WTC11 (cell line): ENCODE data around the gene GRAP2.

Experiments
- CBFB ChIP-seq: sonication (generic); formaldehyde crosslinking; IDR thresholded peaks from 2 replicates; pipeline ENCODE4 v1.8.1; 2022; ENCODE audit warnings: mild to moderate bottlenecking, low read depth, missing genetic modification reagents
- CREM ChIP-seq: sonication (generic); formaldehyde crosslinking; IDR thresholded peaks from 2 replicates; pipeline ENCODE4 v1.8.1; 2022; ENCODE audit warnings: mild to moderate bottlenecking, missing genetic modification reagents, moderate library complexity
- GABPB1 ChIP-seq: sonication (generic); formaldehyde crosslinking; IDR thresholded peaks from 2 replicates; pipeline ENCODE4 v1.8.1; 2023; ENCODE audit warnings: mild to moderate bottlenecking, missing genetic modification reagents
- NFE2L1 ChIP-seq: sonication (generic); formaldehyde crosslinking; IDR thresholded peaks from 2 replicates; pipeline ENCODE4 v1.8.1; 2023; ENCODE audit warnings: missing genetic modification reagents
- NFYB ChIP-seq: sonication (generic); formaldehyde crosslinking; conservative IDR thresholded peaks from 2 replicates; pipeline ENCODE4 v1.8.0; 2022; ENCODE audit warnings: low read depth, missing genetic modification reagents
- TP53 ChIP-seq: sonication (generic); formaldehyde crosslinking; IDR thresholded peaks from 2 replicates; pipeline ENCODE4 v1.8.1; 2023; ENCODE audit warnings: mild to moderate bottlenecking, missing genetic modification reagents
- ZNF219 ChIP-seq: sonication (generic); formaldehyde crosslinking; IDR thresholded peaks from 2 replicates; pipeline ENCODE4 v1.8.0; 2023; ENCODE audit warnings: missing genetic modification reagents, mild to moderate bottlenecking, borderline replicate concordance
- TF ChIP-seq, protein P1 (sequence below): sonication (generic); formaldehyde crosslinking; IDR thresholded peaks from 2 replicates; pipeline ENCODE4 v1.8.1; 2022; ENCODE audit warnings: low read depth, mild to moderate bottlenecking, moderate library complexity, missing genetic modification reagents, borderline replicate concordance
- TF ChIP-seq, protein P2 (sequence below): fragments of 200-600 bp; IDR thresholded peaks from 2 replicates; pipeline ENCODE4 v1.8.0; 2022; ENCODE audit warnings: antibody characterized with exemption
- TF ChIP-seq, protein P3 (sequence below): sonication (generic); formaldehyde crosslinking; conservative IDR thresholded peaks from 2 replicates; pipeline ENCODE4 v1.8.1; 2022; ENCODE audit warnings: mild to moderate bottlenecking, missing genetic modification reagents
- TF ChIP-seq, protein P4 (sequence below): sonication (generic); formaldehyde crosslinking; IDR thresholded peaks from 2 replicates; pipeline ENCODE4 v1.8.0; 2022; ENCODE audit warnings: missing genetic modification reagents
- TF ChIP-seq, protein P5 (sequence below): sonication (generic); formaldehyde crosslinking; IDR thresholded peaks from 2 replicates; pipeline ENCODE4 v1.8.1; 2023; ENCODE audit warnings: mild to moderate bottlenecking, missing genetic modification reagents, moderate library complexity

DNA sequence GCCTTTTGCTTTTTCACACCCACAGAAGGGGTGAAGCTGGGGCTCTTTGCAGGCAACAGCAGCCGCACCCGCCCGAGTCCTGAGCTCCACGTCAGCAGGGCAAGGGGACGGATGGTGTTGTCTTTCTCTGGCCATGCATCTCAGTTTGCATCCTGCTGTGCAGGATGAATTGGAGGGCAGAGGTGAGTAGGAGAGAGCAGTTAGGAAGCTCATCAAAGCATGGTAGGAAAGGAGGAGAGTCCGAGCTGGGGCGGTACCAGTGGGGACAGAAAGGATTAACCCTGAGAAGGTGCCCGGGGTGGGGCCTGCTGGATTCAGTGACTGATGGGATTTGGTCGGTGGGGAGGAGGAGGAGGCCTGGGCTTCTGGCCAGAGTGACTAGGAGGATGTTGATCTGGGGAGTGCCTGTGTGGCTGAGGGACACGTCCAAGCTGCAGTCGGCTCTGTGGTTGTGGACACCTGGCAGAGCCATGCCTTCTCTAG, 108.4 kb downstream of the GRAP2 start:
- TF ChIP-seq CREM (CRISPR knock-in tag) (no peak), NFE2L1 (CRISPR knock-in tag) (no peak), NFYB (no peak), TP53 (CRISPR knock-in tag) (no peak), ZNF219 (no peak), CBFB (no peak), GABPB1 (CRISPR knock-in tag) (no peak)
- TF ChIP-seq, protein P1, sequence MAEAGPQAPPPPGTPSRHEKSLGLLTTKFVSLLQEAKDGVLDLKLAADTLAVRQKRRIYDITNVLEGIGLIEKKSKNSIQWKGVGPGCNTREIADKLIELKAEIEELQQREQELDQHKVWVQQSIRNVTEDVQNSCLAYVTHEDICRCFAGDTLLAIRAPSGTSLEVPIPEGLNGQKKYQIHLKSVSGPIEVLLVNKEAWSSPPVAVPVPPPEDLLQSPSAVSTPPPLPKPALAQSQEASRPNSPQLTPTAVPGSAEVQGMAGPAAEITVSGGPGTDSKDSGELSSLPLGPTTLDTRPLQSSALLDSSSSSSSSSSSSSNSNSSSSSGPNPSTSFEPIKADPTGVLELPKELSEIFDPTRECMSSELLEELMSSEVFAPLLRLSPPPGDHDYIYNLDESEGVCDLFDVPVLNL (CRISPR knock-in tag), result no peak
- TF ChIP-seq, protein P2, sequence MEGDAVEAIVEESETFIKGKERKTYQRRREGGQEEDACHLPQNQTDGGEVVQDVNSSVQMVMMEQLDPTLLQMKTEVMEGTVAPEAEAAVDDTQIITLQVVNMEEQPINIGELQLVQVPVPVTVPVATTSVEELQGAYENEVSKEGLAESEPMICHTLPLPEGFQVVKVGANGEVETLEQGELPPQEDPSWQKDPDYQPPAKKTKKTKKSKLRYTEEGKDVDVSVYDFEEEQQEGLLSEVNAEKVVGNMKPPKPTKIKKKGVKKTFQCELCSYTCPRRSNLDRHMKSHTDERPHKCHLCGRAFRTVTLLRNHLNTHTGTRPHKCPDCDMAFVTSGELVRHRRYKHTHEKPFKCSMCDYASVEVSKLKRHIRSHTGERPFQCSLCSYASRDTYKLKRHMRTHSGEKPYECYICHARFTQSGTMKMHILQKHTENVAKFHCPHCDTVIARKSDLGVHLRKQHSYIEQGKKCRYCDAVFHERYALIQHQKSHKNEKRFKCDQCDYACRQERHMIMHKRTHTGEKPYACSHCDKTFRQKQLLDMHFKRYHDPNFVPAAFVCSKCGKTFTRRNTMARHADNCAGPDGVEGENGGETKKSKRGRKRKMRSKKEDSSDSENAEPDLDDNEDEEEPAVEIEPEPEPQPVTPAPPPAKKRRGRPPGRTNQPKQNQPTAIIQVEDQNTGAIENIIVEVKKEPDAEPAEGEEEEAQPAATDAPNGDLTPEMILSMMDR, result no peak
- TF ChIP-seq, protein P3, sequence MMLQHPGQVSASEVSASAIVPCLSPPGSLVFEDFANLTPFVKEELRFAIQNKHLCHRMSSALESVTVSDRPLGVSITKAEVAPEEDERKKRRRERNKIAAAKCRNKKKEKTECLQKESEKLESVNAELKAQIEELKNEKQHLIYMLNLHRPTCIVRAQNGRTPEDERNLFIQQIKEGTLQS (CRISPR knock-in tag), result no peak
- TF ChIP-seq, protein P4, sequence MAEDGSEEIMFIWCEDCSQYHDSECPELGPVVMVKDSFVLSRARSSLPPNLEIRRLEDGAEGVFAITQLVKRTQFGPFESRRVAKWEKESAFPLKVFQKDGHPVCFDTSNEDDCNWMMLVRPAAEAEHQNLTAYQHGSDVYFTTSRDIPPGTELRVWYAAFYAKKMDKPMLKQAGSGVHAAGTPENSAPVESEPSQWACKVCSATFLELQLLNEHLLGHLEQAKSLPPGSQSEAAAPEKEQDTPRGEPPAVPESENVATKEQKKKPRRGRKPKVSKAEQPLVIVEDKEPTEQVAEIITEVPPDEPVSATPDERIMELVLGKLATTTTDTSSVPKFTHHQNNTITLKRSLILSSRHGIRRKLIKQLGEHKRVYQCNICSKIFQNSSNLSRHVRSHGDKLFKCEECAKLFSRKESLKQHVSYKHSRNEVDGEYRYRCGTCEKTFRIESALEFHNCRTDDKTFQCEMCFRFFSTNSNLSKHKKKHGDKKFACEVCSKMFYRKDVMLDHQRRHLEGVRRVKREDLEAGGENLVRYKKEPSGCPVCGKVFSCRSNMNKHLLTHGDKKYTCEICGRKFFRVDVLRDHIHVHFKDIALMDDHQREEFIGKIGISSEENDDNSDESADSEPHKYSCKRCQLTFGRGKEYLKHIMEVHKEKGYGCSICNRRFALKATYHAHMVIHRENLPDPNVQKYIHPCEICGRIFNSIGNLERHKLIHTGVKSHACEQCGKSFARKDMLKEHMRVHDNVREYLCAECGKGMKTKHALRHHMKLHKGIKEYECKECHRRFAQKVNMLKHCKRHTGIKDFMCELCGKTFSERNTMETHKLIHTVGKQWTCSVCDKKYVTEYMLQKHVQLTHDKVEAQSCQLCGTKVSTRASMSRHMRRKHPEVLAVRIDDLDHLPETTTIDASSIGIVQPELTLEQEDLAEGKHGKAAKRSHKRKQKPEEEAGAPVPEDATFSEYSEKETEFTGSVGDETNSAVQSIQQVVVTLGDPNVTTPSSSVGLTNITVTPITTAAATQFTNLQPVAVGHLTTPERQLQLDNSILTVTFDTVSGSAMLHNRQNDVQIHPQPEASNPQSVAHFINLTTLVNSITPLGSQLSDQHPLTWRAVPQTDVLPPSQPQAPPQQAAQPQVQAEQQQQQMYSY (CRISPR knock-in tag), result no peak
- TF ChIP-seq, protein P5, sequence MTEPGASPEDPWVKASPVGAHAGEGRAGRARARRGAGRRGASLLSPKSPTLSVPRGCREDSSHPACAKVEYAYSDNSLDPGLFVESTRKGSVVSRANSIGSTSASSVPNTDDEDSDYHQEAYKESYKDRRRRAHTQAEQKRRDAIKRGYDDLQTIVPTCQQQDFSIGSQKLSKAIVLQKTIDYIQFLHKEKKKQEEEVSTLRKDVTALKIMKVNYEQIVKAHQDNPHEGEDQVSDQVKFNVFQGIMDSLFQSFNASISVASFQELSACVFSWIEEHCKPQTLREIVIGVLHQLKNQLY (CRISPR knock-in tag), result no peak
